Measurements from ENCODE around the gene LTBP4. TPM values are rescaled to one million over a fixed set of nuclear protein-coding genes. Genes with fewer than 3 reads are reported as not detected.

Gene LTBP4
- total and polyA plus RNA-seq, 2 donors (not counting 1 experiment from before 2014, with no cell fraction given), result 81.2 to 105 TPM

GRCh38 chr19:40622773-40623075 is 21.6 kb downstream of the LTBP4 start:
- H3K79me2 ChIP-seq (ENCODE audit: control insufficient read depth, insufficient read depth, low read length), result no peaks in the 10 kb centered on the region
- H3K4me3 ChIP-seq (ENCODE audit: control extremely low read depth in 1 of 5, extremely low read depth in 1 of 5, insufficient read depth in 1 of 5, low read depth in 2 of 5, low read length in 4 of 5), result no peak overlapping the region
- ATAC-seq (ENCODE audit: low read depth) (no peak), DNase-seq (no peak)
- no peak overlapping the region for H3K27ac ChIP-seq (ENCODE audit: low read length in 2 of 2)
- Mint-ChIP-seq H3K4me1 (peaks cover 2% of the 10 kb centered on the region), H3K4me3 (no peak overlapping the region), H3K27ac (no peak overlapping the region), H3K27me3 (no peaks in the 10 kb centered on the region), H3K9me3 (ENCODE audit: insufficient read depth) (no peaks in the 10 kb centered on the region)
- intact Hi-C loops (cut with micrococcal nuclease), result no loop called here
- no peaks in the 10 kb centered on the region for H3K27me3 ChIP-seq (replicated peaks in 1 of 4; ENCODE audit: control extremely low read depth in 1 of 4, control insufficient read depth in 3 of 4, insufficient read depth in 4 of 4, low read length in 3 of 4)
- H3K9ac ChIP-seq (ENCODE audit: low read length), result no peak overlapping the region
- 95% methylated on average over 6 of the region's 7 CpGs for WGBS (ENCODE audit: insufficient coverage)
- H3K4me1 ChIP-seq (ENCODE audit: control insufficient read depth in 2 of 2, insufficient read depth in 2 of 2, low read length in 2 of 2), result no peaks in the 10 kb centered on the region
- H3K36me3 ChIP-seq (replicated peaks in 1 of 2; ENCODE audit: control extremely low read depth in 1 of 2, control insufficient read depth in 1 of 2, extremely low read depth in 1 of 2, insufficient read depth in 2 of 2, low read length in 1 of 2), result peaks cover 0 to 26% of the 10 kb centered on the region in 2 experiments
- H3K9me3 ChIP-seq (ENCODE audit: control extremely low read depth in 1 of 3, control insufficient read depth in 2 of 3, insufficient read depth in 1 of 3, low read length in 2 of 3), result peaks cover 0 to 4% (median 0%) of the 10 kb centered on the region in 3 donors
- no peak for TF ChIP-seq EZH2 (IDR thresholded peaks at IDR 0.05; ENCODE audit: borderline replicate concordance, insufficient read depth, low read depth, low read length, poor library complexity, severe bottlenecking)
- no peak for TF ChIP-seq CTCF (IDR thresholded peaks at IDR 0.05)
- no peak overlapping the region for H2AFZ ChIP-seq (ENCODE audit: insufficient read depth, low read depth, low read length, poor library complexity, severe bottlenecking)
- H3K4me2 ChIP-seq (replicated peaks; ENCODE audit: low read depth, low read length, poor library complexity, severe bottlenecking), result no peak overlapping the region
- no peaks in the 10 kb centered on the region for H4K20me1 ChIP-seq (ENCODE audit: control insufficient read depth, insufficient read depth, low read length, poor library complexity, severe bottlenecking)
- ChIA-PET POLR2A (no interaction called here), CTCF (interaction anchor here (2.6 kb wide), 1 partner anchor 12 kb away, joined by 13 read pairs; no protein-coding TSS in a partner anchor)

- no peak overlapping the region for H3K4me2 ChIP-seq (replicated peaks; ENCODE audit: low read depth, low read length, poor library complexity, severe bottlenecking)
- 88% methylated on average over 35 of the region's 41 CpGs for WGBS (ENCODE audit: insufficient coverage)
- POLR2A ChIA-PET, result interaction anchor here (0.6 kb wide), 1 partner anchor 460 kb away, joined by 9 read pairs; no protein-coding TSS in a partner anchor
Observed at GRCh38 chr19:40623403-40624251, 22.5 kb downstream of the LTBP4 start.

More at GRCh38 chr19:40623403-40624251, 22.5 kb downstream of the LTBP4 start:
- H3K9ac ChIP-seq (ENCODE audit: low read length), result no peak overlapping the region
- H3K27ac ChIP-seq (ENCODE audit: low read length in 2 of 2), result no peak overlapping the region
- intact Hi-C loops (cut with micrococcal nuclease), result no loop called here
- H4K20me1 ChIP-seq (ENCODE audit: control insufficient read depth, insufficient read depth, low read length, poor library complexity, severe bottlenecking), result no peaks in the 10 kb centered on the region
- no peak for TF ChIP-seq CTCF (IDR thresholded peaks at IDR 0.05)
- no peak for TF ChIP-seq EZH2 (IDR thresholded peaks at IDR 0.05; ENCODE audit: borderline replicate concordance, insufficient read depth, low read depth, low read length, poor library complexity, severe bottlenecking)
- Mint-ChIP-seq H3K27ac (no peak overlapping the region), H3K9me3 (ENCODE audit: insufficient read depth) (no peaks in the 10 kb centered on the region), H3K4me3 (no peak overlapping the region), H3K27me3 (no peaks in the 10 kb centered on the region), H3K4me1 (peaks cover 2% of the 10 kb centered on the region)
- no peak overlapping the region for H3K4me3 ChIP-seq (ENCODE audit: control extremely low read depth in 1 of 5, extremely low read depth in 1 of 5, insufficient read depth in 1 of 5, low read depth in 2 of 5, low read length in 4 of 5)
- H2AFZ ChIP-seq (ENCODE audit: insufficient read depth, low read depth, low read length, poor library complexity, severe bottlenecking), result no peak overlapping the region
- H3K27me3 ChIP-seq (replicated peaks in 1 of 4; ENCODE audit: control extremely low read depth in 1 of 4, control insufficient read depth in 3 of 4, insufficient read depth in 4 of 4, low read length in 3 of 4), result no peaks in the 10 kb centered on the region
- H3K36me3 ChIP-seq (replicated peaks in 1 of 2; ENCODE audit: control extremely low read depth in 1 of 2, control insufficient read depth in 1 of 2, extremely low read depth in 1 of 2, insufficient read depth in 2 of 2, low read length in 1 of 2), result peaks cover 0 to 26% of the 10 kb centered on the region in 2 experiments
- CTCF ChIA-PET, result interaction anchor here (0.9 to 2.6 kb wide), 3 partner anchors 10 to 11 kb away, joined by 3 to 13 read pairs (median 3); no protein-coding TSS in a partner anchor
- H3K9me3 ChIP-seq (ENCODE audit: control extremely low read depth in 1 of 3, control insufficient read depth in 2 of 3, insufficient read depth in 1 of 3, low read length in 2 of 3), result peaks cover 0 to 4% (median 0%) of the 10 kb centered on the region in 3 donors
- no peaks in the 10 kb centered on the region for H3K79me2 ChIP-seq (ENCODE audit: control insufficient read depth, insufficient read depth, low read length)
- DNase-seq (no peak), ATAC-seq (ENCODE audit: low read depth) (no peak)
- H3K4me1 ChIP-seq (ENCODE audit: control insufficient read depth in 2 of 2, insufficient read depth in 2 of 2, low read length in 2 of 2), result no peaks in the 10 kb centered on the region
